H9 (cell line): Measurements from ENCODE around the gene STK38. TPM values are rescaled to one million over a fixed set of nuclear protein-coding genes. Genes with fewer than 3 reads are reported as not detected.

Experiments
- DNase-seq: peaks from one replicate; pipeline ENCODE4 v3.0.0-alpha.2; 2017
- H2AFZ ChIP-seq: one replicate; pipeline ENCODE4 v1.6.1; 2013; ENCODE audit warnings: mild to moderate bottlenecking, low read length, control low read depth, moderate library complexity
- H2AK5ac ChIP-seq: 2 replicates; pipeline ENCODE4 v1.6.1; 2013; ENCODE audit warnings: low read length, control low read depth, mixed read lengths; ENCODE audit not compliant: insufficient read length
- H2BK120ac ChIP-seq: one replicate; pipeline ENCODE4 v1.6.1; 2013; ENCODE audit warnings: low read depth, mild to moderate bottlenecking, low read length, control low read depth, inconsistent platforms; ENCODE audit not compliant: poor library complexity, severe bottlenecking
- H2BK12ac ChIP-seq: 2 replicates; pipeline ENCODE4 v1.6.1; 2013; ENCODE audit warnings: low read length, control low read depth, mixed read lengths, low read depth; ENCODE audit not compliant: insufficient read length
- H2BK15ac ChIP-seq: 2 replicates; pipeline ENCODE4 v1.6.1; 2013; ENCODE audit warnings: low read depth, low read length, control low read depth
- H2BK20ac ChIP-seq: one replicate; pipeline ENCODE4 v1.6.1; 2013; ENCODE audit warnings: low read depth, mild to moderate bottlenecking, low read length, control low read depth, inconsistent platforms; ENCODE audit not compliant: poor library complexity, severe bottlenecking
- H2BK5ac ChIP-seq: 2 replicates; pipeline ENCODE4 v1.6.1; 2013; ENCODE audit warnings: low read length, control low read depth, mixed read lengths; ENCODE audit not compliant: insufficient read length
- H3K14ac ChIP-seq: 2 replicates; pipeline ENCODE4 v1.6.1; 2013; ENCODE audit warnings: low read length, control low read depth; ENCODE audit not compliant: insufficient read depth
- H3K18ac ChIP-seq: 2 replicates; pipeline ENCODE4 v1.6.1; 2013; ENCODE audit warnings: low read depth, mild to moderate bottlenecking, mixed read lengths, low read length, control low read depth; ENCODE audit not compliant: insufficient read length
- H3K23ac ChIP-seq: 2 replicates; pipeline ENCODE4 v1.6.1; 2013; ENCODE audit warnings: low read length, control low read depth, mixed read lengths, low read depth; ENCODE audit not compliant: insufficient read length
- H3K23me2 ChIP-seq: 2 replicates; pipeline ENCODE4 v1.6.1; 2013; ENCODE audit warnings: low read depth, mild to moderate bottlenecking, mixed read lengths, low read length, control low read depth; ENCODE audit not compliant: insufficient read length, poor library complexity, severe bottlenecking
- H3K27ac ChIP-seq: 2 replicates; pipeline ENCODE4 v1.5.1; 2013; ENCODE audit warnings: low read length, control low read depth, mixed read lengths, low read depth; ENCODE audit not compliant: insufficient read length
- H3K27me3 ChIP-seq: 2 replicates; pipeline ENCODE4 v1.6.1; 2013; ENCODE audit warnings: low read length, control low read depth, inconsistent platforms; ENCODE audit not compliant: insufficient read depth
- H3K4ac ChIP-seq: 2 replicates; pipeline ENCODE4 v1.6.1; 2013; ENCODE audit warnings: low read depth, mild to moderate bottlenecking, control low read depth, inconsistent platforms, low read length, moderate library complexity
- H3K4me1 ChIP-seq: 2 replicates; pipeline ENCODE4 v1.6.1; 2013; ENCODE audit warnings: low read length, control low read depth, inconsistent platforms; ENCODE audit not compliant: insufficient read depth
- H3K4me2 ChIP-seq: 2 replicates; pipeline ENCODE4 v1.6.1; 2013; ENCODE audit warnings: low read length, control low read depth, mixed read lengths; ENCODE audit not compliant: insufficient read length, insufficient read depth
- H3K56ac ChIP-seq: 2 replicates; pipeline ENCODE4 v1.6.1; 2013; ENCODE audit warnings: low read depth, mild to moderate bottlenecking, mixed read lengths, low read length, control low read depth; ENCODE audit not compliant: insufficient read length
- H3K79me1 ChIP-seq: 2 replicates; pipeline ENCODE4 v1.6.1; 2013; ENCODE audit warnings: low read depth, mild to moderate bottlenecking, moderate library complexity, low read length, control low read depth, inconsistent platforms; ENCODE audit not compliant: insufficient read depth, poor library complexity, severe bottlenecking
- H3K79me2 ChIP-seq: 2 replicates; pipeline ENCODE4 v1.6.1; 2013; ENCODE audit warnings: low read length, control low read depth, inconsistent platforms; ENCODE audit not compliant: insufficient read depth
- H3K9ac ChIP-seq: 2 replicates; pipeline ENCODE4 v1.6.1; 2013; ENCODE audit warnings: low read length, control low read depth, mixed read lengths; ENCODE audit not compliant: insufficient read length; ENCODE audit errors: extremely low read depth
- H3K9me3 ChIP-seq: one replicate; pipeline ENCODE4 v1.6.1; 2013; ENCODE audit warnings: low read depth, low read length, inconsistent platforms; ENCODE audit not compliant: control insufficient read depth
- H3T11ph ChIP-seq: one replicate; pipeline ENCODE4 v1.6.1; 2013; ENCODE audit warnings: mild to moderate bottlenecking, low read length, control low read depth, inconsistent platforms
- H4K20me1 ChIP-seq: one replicate; pipeline ENCODE4 v1.6.1; 2013; ENCODE audit not compliant: control insufficient read depth, insufficient read length, insufficient read depth
- H4K5ac ChIP-seq: 2 replicates; pipeline ENCODE4 v1.6.1; 2013; ENCODE audit warnings: low read depth, mild to moderate bottlenecking, mixed read lengths, low read length, control low read depth; ENCODE audit not compliant: insufficient read length
- H4K8ac ChIP-seq: replicated peaks from 2 replicates; pipeline ENCODE4 v1.6.1; 2013; ENCODE audit warnings: low read length, control low read depth, mixed read lengths, low read depth; ENCODE audit not compliant: insufficient read length
- H4K91ac ChIP-seq: 2 replicates; pipeline ENCODE4 v1.6.1; 2013; ENCODE audit warnings: low read depth, mild to moderate bottlenecking, moderate library complexity, mixed read lengths, low read length, control low read depth; ENCODE audit not compliant: insufficient read length
- H3K27ac Mint-ChIP-seq, 3 experiments: 2 replicates in 2 of 3; 3 replicates in 1 of 3; pipeline ENCODE4 v1.8.0; 2020 to 2021; ENCODE audit warnings: mixed read lengths in 3 of 3, mild to moderate bottlenecking in 1 of 3, moderate library complexity in 1 of 3
- H3K27me3 Mint-ChIP-seq: 2 replicates; pipeline ENCODE4 v1.8.0; 2021; ENCODE audit warnings: low read depth, mild to moderate bottlenecking, moderate library complexity, mixed read lengths
- H3K36me3 Mint-ChIP-seq, 3 experiments: 2 replicates in 2 of 3; 3 replicates in 1 of 3; pipeline ENCODE4 v1.8.0; 2020 to 2021; ENCODE audit warnings: low read depth in 3 of 3, mixed read lengths in 3 of 3; ENCODE audit not compliant: insufficient read depth in 1 of 3
- H3K4me1 Mint-ChIP-seq, 2 experiments: 2 replicates each; pipeline ENCODE4 v1.8.0; 2020; ENCODE audit warnings: mixed read lengths in 2 of 2
- H3K4me3 Mint-ChIP-seq, 2 experiments: 2 replicates in 1 of 2; 3 replicates in 1 of 2; pipeline ENCODE4 v1.8.0; 2020 to 2021; ENCODE audit warnings: mild to moderate bottlenecking in 2 of 2, mixed read lengths in 2 of 2, moderate library complexity in 1 of 2
- H3K9me3 Mint-ChIP-seq, 2 experiments: 2 replicates in 1 of 2; 3 replicates in 1 of 2; pipeline ENCODE4 v1.8.0; 2020; ENCODE audit warnings: mild to moderate bottlenecking in 2 of 2, mixed read lengths in 2 of 2, moderate library complexity in 1 of 2
- CTCF ChIP-seq: fragments of 200-600 bp; sonication (generic); conservative IDR thresholded peaks from 3 replicates; pipeline ENCODE4 v1.8.0; 2021; ENCODE audit warnings: antibody characterized with exemption, mild to moderate bottlenecking
- WGBS: extraction: QIAGEN DNeasy Blood & Tissue Kit; methylation state at CpG from one replicate; pipeline ENCODE4 v1.1.7; 2013; ENCODE audit warnings: missing lambda C conversion rate, low lambda C conversion rate, mixed read lengths; ENCODE audit not compliant: insufficient read length; ENCODE audit errors: extremely low coverage; 5-methylcytosine and 5-hydroxymethylcytosine counted together
- total RNA-seq: library from RNA; stranded (reverse); gene quantifications from 2 replicates; pipeline ENCODE4 v1.2.1, GENCODE V29; 2021

Gene STK38
- total RNA-seq, 1 experiment from 2014 or later, result 17.5 TPM

DNA sequence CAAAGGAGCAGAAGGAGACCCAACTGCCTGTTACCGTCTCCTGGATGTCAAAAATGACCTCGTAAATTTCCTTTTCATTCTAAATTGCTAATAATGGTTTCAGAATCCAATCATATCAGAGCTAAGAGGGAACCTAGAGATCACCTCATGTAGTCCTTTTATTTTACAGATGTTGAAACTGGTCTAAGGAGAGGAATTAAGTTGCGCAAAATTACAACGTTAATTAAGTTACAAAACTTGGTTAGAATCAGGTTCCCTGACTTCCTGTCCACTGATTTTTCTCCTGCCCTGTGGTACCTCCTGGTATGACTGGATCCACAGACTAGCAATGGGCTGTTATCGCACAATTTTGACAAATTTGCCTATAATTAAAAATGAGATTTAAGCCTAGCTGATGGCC lies 9.0 kb upstream of the STK38 start:
- Mint-ChIP-seq H3K4me3 (no peak overlapping the region), H3K9me3 (no peaks in the 10 kb centered on the region)

More for the DNA sequence above, 9.0 kb upstream of the STK38 start:
- Histone ChIP-seq H3K4me1 (no peaks in the 10 kb centered on the region), H3K23me2 (no peaks in the 10 kb centered on the region), H3K27me3 (no peaks in the 10 kb centered on the region), H3K14ac (no peak overlapping the region), H3K4ac (no peak overlapping the region), H2AK5ac (no peak overlapping the region), H2BK120ac (no peak overlapping the region), H3K4me2 (no peak overlapping the region), H3K79me1 (no peaks in the 10 kb centered on the region), H3K79me2 (no peaks in the 10 kb centered on the region), H2AFZ (no peak overlapping the region), H2BK5ac (no peak overlapping the region), H3K56ac (no peak overlapping the region), H3K9ac (no peak overlapping the region), H2BK20ac (no peak overlapping the region), H3K27ac (no peak overlapping the region), H3K23ac (no peak overlapping the region), H4K91ac (no peak overlapping the region), H4K5ac (no peak overlapping the region), H4K20me1 (no peaks in the 10 kb centered on the region), H2BK12ac (no peak overlapping the region), H3K18ac (no peak overlapping the region), H2BK15ac (no peak overlapping the region), H3T11ph (no peak overlapping the region), H3K9me3 (no peaks in the 10 kb centered on the region), H4K8ac (no peak overlapping the region)
- H3K4me1 Mint-ChIP-seq, result no peaks in the 10 kb centered on the region
- peaks cover 4% of the 10 kb centered on the region; the same call in 1 of the 2 replicates for H3K27me3 Mint-ChIP-seq
- H3K27ac Mint-ChIP-seq, result no peak overlapping the region
- TF ChIP-seq CTCF, result no peak
- no peaks in the 10 kb centered on the region for H3K36me3 Mint-ChIP-seq
- DNase-seq, result no peak
- WGBS, result no CpG with 5 or more reads among the region's 5 CpGs
